Measurements from ENCODE around the gene THYN1. TPM values are rescaled to one million over a fixed set of nuclear protein-coding genes. Genes with fewer than 3 reads are reported as not detected.

THYN1 gene
- total RNA-seq, 1 donor from 2014 or later: 33.7 TPM

DNA sequence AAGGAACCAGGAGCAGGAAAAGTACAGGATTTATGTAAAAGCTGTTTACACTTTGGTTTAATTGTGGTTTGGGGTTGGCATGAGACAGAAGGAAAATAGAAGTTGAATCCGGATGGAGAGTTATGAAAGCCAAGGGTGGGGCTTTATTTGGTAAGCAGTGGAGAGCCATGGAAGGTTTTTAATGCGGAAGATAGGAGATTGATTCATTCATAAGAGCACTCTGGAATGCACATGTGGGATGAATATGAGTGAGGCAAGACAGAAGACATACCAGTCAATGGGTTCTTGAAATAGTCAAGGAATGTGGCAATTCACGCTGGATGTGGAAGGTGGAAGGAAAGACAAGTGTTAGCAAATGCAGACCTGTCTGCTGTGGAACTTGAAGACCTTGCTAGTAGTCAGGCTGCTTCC is 13.7 kb upstream of the THYN1 start:
- Histone ChIP-seq H3K9me3 (no peaks in the 10 kb centered on the region), H3K27me3 (ENCODE audit: low read depth) (peaks cover 17% of the 10 kb centered on the region), H3K36me3 (peaks cover 29% of the 10 kb centered on the region), H3K4me1 (peaks cover 24% of the 10 kb centered on the region), H3K4me3 (no peak overlapping the region), H3K27ac (peak overlapping the region; percentile 61)
- ATAC-seq: peak; percentile 79 to 92
- intact Hi-C loops (cut with DNase I): no loop called here
- TF ChIP-seq, protein P1, sequence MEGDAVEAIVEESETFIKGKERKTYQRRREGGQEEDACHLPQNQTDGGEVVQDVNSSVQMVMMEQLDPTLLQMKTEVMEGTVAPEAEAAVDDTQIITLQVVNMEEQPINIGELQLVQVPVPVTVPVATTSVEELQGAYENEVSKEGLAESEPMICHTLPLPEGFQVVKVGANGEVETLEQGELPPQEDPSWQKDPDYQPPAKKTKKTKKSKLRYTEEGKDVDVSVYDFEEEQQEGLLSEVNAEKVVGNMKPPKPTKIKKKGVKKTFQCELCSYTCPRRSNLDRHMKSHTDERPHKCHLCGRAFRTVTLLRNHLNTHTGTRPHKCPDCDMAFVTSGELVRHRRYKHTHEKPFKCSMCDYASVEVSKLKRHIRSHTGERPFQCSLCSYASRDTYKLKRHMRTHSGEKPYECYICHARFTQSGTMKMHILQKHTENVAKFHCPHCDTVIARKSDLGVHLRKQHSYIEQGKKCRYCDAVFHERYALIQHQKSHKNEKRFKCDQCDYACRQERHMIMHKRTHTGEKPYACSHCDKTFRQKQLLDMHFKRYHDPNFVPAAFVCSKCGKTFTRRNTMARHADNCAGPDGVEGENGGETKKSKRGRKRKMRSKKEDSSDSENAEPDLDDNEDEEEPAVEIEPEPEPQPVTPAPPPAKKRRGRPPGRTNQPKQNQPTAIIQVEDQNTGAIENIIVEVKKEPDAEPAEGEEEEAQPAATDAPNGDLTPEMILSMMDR (IDR thresholded peaks at IDR 0.05): no peak
- DNase-seq: no peak

DNA sequence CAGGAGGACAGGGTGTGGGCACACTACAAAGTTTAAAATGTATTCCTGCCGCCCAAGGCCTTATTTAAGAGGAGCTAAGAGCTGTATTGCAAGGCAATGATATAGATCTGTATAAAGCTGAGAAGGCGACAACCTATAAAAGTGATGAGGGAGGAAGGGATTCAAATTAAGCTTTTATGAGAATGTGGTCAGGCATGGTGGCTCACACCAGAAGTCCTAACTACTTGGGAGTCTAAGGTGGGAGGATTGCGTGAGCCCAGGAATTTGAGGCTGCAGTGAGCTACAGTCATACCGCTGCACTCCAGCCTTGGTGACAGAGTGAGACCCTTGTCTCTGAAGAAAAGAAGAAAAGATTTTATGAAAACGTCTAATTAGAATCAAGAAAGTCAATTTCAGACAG is 13.3 kb upstream of the THYN1 start:
- intact Hi-C loops (cut with DNase I): no loop called here
- Histone ChIP-seq H3K4me3 (no peak overlapping the region), H3K27me3 (ENCODE audit: low read depth) (peaks cover 13% of the 10 kb centered on the region), H3K36me3 (peaks cover 33% of the 10 kb centered on the region), H3K27ac (peak overlapping the region; percentile 61), H3K4me1 (peaks cover 24% of the 10 kb centered on the region), H3K9me3 (no peaks in the 10 kb centered on the region)
- DNase-seq (no peak), ATAC-seq (peak; percentile 11 to 50)
- TF ChIP-seq, protein P1 (IDR thresholded peaks at IDR 0.05): no peak

DNA sequence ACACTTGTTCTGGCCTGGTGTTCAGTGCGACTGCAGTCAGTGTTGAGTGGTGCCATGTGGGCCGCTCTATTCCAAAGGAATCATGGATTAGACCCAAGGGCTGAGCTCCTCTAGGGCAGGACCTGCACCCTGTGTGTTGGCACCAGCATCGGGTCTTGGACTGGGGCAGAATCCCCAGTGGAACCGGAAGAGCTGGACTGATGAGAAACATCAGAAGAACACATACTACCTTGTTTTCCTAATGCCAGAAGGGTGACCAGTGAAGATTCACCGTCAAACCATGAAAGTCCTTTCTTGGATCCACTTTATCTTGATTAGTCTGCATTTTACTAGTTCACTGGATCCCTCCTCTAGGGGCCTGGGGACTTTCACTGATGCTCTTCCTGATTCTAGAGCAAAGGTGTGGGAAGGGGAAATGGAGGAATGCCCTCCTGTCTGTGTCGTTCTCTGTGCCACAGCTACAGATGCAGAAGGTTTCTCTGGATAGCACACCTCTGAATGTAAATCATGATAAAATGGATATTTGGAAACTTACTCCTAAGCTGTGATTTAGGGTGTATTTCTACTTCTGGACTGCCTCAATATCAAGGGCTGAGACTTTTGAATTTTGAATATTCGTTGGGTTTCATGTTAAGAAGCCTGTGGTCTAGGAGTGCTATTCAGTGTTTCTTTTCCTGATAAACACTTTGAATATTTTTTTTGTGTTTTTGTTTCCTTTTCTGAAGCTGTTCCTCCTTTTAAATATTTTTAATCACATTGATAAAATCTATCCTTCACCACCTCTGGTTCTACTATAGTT is 12.0 kb upstream of the THYN1 start:
- H3K9me3 ChIP-seq: no peaks in the 10 kb centered on the region
- H3K4me1 ChIP-seq: peaks cover 24% of the 10 kb centered on the region
- H3K27me3 ChIP-seq (ENCODE audit: low read depth): peaks cover 5% of the 10 kb centered on the region
- no peak overlapping the region for H3K27ac ChIP-seq
- peaks cover 46% of the 10 kb centered on the region for H3K36me3 ChIP-seq
- DNase-seq (no peak), ATAC-seq (no peak)
- TF ChIP-seq, protein P1 (IDR thresholded peaks at IDR 0.05): no peak
- H3K4me3 ChIP-seq: no peak overlapping the region
- intact Hi-C loops (cut with DNase I): no loop called here

DNA sequence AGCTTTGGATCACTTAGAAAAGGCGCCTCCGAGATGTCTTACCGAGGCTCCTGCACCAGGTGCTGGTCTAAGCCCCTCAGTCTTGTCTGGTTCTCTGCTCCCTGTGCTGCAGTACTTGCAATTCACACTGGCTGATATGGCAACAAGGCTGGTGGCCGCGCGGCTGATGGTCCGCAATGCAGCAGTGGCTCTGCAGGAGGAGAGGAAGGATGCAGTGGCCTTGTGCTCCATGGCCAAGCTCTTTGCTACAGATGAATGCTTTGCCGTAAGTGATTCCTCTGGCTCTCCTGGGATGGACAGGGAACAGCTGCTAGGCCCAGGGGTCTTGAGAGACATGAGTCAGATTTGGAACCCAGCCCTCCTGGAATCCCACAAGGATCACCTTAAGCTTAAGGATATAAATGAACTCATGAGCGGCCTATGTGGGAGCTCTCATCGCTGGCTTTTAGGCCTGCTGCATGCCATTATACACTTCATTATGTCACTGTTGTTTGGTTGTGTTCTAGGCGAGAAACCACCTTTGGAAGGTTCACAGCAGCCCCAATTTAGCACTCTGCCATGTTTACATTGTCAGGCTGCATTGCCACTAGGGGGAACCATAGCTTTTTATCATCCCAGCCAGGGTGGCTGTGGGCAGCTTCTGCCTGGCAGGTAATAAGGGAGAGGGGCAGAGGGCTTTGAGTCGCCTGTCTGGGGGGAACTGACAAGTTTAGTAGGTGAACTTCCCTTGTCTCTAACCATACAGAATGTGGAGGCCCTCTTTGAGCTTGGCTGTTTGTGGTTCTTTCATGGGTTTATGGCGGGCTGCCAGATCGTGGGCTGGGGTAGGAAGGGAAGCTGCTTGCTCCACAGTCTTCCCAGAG is 8.7 kb upstream of the THYN1 start:
- peaks cover 77% of the 10 kb centered on the region for H3K36me3 ChIP-seq
- intact Hi-C loops (cut with DNase I): no loop called here
- peak in 1 of 2 donors; percentile 5 for ATAC-seq

DNA sequence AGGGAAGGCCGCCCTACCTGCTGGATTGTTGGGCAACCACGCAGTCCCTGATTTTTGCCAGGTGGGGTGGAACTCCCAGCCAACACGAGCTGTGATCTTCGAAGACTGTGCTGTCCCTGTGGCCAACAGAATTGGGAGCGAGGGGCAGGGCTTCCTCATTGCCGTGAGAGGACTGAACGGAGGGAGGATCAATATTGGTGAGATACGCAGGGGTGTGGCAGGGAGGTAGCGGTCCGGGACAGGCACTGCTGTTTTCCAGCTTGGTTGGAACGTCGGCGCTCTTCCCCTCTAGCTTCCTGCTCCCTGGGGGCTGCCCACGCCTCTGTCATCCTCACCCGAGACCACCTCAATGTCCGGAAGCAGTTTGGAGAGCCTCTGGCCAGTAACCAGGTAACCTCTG is 7.8 kb upstream of the THYN1 start:
- Histone ChIP-seq H3K27me3 (ENCODE audit: low read depth) (no peaks in the 10 kb centered on the region), H3K4me1 (peaks cover 8% of the 10 kb centered on the region), H3K27ac (no peak overlapping the region), H3K9me3 (no peaks in the 10 kb centered on the region), H3K36me3 (peaks cover 84% of the 10 kb centered on the region), H3K4me3 (no peak overlapping the region)
- TF ChIP-seq, protein P1 (IDR thresholded peaks at IDR 0.05): no peak
- intact Hi-C loops (cut with DNase I): no loop called here
- DNase-seq: no peak
- no peak for ATAC-seq

More for the DNA sequence above, 8.7 kb upstream of the THYN1 start:
- no peak overlapping the region for H3K27ac ChIP-seq
- DNase-seq: no peak
- peaks cover 16% of the 10 kb centered on the region for H3K4me1 ChIP-seq
- TF ChIP-seq, protein P1 (IDR thresholded peaks at IDR 0.05): peak; percentile 50
- no peaks in the 10 kb centered on the region for H3K27me3 ChIP-seq (ENCODE audit: low read depth)
- H3K4me3 ChIP-seq: no peak overlapping the region
- H3K9me3 ChIP-seq: no peaks in the 10 kb centered on the region

Measured in lower lobe of right lung (tissue), 2 donors.